Muscle layer of duodenum (tissue), 2 donors: Measurements from ENCODE around the gene CCDC69.
"Not testable (repeated sequence)": the region's sequence is repeated elsewhere in the genome, so short reads cannot be mapped to it uniquely, and the experiment has no call there.

Source experiments
- H3K27ac ChIP-seq: one replicate; pipeline ENCODE4 v1.7.0; 2013; ENCODE audit warnings: mild to moderate bottlenecking, low read length
- H3K27me3 ChIP-seq: one replicate; pipeline ENCODE4 v1.7.0; 2013; ENCODE audit warnings: low read depth, mild to moderate bottlenecking, control low read depth, low read length
- H3K36me3 ChIP-seq, 2 donors: one replicate each; pipeline ENCODE4 v1.7.0; 2013; ENCODE audit warnings: low read length in 2 of 2, control low read depth in 1 of 2, mild to moderate bottlenecking in 1 of 2; ENCODE audit not compliant: insufficient read depth in 2 of 2, control insufficient read depth in 1 of 2
- H3K4me1 ChIP-seq, 2 donors: one replicate each; pipeline ENCODE4 v1.7.0; 2013; ENCODE audit warnings: low read length in 2 of 2, mild to moderate bottlenecking in 2 of 2, control low read depth in 1 of 2, moderate library complexity in 1 of 2; ENCODE audit not compliant: insufficient read depth in 2 of 2, control insufficient read depth in 1 of 2
- H3K4me3 ChIP-seq, 2 donors: one replicate each; pipeline ENCODE4 v1.7.0; 2013; ENCODE audit warnings: low read length in 2 of 2, low read depth in 1 of 2, mild to moderate bottlenecking in 1 of 2
- H3K9me3 ChIP-seq, 2 donors: one replicate each; pipeline ENCODE4 v1.7.0; 2013; ENCODE audit warnings: low read length in 2 of 2, control low read depth in 1 of 2, mild to moderate bottlenecking in 1 of 2; ENCODE audit not compliant: control insufficient read depth in 1 of 2
- donor health status: healthy.

The CCDC69 gene

DNA sequence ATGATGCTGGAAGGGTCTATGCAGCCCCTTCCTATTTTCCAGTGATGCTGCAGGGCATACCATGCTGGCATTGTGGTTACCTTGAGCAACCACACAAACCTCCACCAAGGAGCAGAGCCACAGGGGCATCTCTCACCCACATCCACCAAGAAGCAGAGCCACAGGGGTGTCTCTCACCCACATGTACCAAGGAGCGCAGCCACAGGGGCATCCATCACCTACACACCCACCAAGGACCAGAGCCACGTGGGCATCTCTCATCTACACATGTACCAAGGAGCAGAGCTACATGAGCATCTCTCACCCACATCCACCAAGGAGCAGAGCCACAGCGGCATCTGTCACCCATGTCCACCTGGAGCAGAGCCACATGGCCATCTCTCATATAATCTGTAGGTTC is 20.3 kb upstream of the CCDC69 start:
- no peak overlapping the region for H3K27ac ChIP-seq
- H3K4me1 ChIP-seq = peaks cover 0 to 5% of the 10 kb centered on the region in 2 donors
- no peak overlapping the region for H3K4me3 ChIP-seq
- H3K9me3 ChIP-seq = no peaks in the 10 kb centered on the region
- no peaks in the 10 kb centered on the region for H3K36me3 ChIP-seq
- no peaks in the 10 kb centered on the region for H3K27me3 ChIP-seq

DNA sequence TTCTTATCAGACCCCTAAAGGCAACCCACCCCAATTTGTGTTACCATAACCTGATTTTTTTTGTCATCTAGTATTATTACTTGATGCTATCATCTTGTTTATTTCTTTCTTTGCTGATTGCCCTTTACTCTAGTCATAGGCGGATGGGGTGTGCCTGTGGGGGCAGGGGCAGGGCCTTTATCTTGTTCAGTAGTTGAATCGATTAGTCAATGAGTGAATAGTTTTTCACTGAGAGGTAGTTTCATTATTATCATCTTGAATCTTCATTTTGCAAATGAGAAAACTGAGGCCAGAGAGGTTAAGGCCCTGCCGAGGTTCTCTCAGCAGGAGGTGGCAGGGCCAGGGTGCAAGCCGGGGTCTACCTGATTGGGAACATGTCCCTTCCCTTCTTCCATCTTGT is 19.7 kb upstream of the CCDC69 start:
- no peak overlapping the region for H3K27ac ChIP-seq
- no peak overlapping the region for H3K4me3 ChIP-seq
- no peaks in the 10 kb centered on the region for H3K9me3 ChIP-seq
- H3K4me1 ChIP-seq = peaks cover 0 to 6% of the 10 kb centered on the region in 2 donors
- no peaks in the 10 kb centered on the region for H3K27me3 ChIP-seq
- no peaks in the 10 kb centered on the region for H3K36me3 ChIP-seq

DNA sequence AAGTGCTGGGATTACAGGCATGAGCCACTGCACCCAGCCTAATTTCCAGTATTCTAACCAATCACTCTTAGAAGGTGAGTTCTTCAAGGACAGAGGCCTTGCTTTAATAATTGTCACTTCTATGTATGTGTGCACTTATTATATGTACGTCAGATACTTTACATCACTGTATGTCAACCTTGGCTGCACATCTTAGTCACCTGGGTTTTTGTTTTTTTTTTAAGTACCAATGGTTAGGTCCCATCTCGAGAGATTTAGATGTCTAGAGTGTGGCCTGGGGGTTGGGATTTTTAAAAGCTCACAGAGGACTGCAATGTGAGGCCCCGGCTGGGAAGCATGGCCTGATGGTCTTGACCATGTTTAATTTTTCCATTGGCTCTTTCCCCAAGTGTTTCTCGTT is 19.2 kb upstream of the CCDC69 start:
- H3K9me3 ChIP-seq = no peaks in the 10 kb centered on the region
- H3K4me1 ChIP-seq = peaks cover 0 to 8% of the 10 kb centered on the region in 2 donors
- H3K27me3 ChIP-seq = no peaks in the 10 kb centered on the region

DNA sequence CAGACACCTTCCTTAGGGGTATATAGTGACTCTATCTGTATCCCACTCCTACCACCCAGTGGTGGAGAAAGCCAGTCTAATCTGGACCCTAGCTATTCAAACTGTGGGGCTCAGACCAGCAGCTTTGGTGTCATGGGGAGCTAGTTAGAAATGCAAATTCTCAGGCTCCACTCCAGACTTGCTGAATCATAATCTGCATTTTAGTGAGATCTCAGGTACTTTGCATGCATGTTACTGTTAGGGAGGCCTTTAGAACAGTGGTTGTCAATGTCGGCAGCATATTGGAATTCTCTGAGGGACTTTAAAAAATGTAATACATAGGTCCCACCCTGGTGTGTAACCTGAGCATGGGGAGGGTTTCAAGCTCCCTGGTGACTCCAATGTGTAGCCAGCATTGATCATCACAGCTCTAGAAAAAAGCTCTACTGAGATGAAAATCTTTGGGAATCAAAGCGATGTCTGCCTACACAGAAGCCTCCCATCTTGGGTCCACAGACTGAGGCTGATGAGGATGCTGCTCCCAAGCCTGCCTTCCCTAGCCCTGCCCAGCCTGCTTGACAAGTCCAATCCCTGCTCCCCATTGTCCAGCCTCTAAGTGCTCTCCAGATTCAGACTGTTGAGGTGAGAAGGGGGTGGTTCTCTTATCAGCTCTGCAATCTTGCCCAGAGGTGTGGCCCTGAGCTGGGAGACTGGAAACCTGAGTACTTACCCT is 17.2 kb upstream of the CCDC69 start:
- Histone ChIP-seq H3K27me3 (no peaks in the 10 kb centered on the region), H3K9me3 (no peaks in the 10 kb centered on the region), H3K4me3 (no peak overlapping the region), H3K4me1 (peaks cover 0 to 11% of the 10 kb centered on the region in 2 donors), H3K36me3 (no peaks in the 10 kb centered on the region), H3K27ac (no peak overlapping the region)

More for the DNA sequence above, 19.2 kb upstream of the CCDC69 start:
- H3K4me3 ChIP-seq = no peak overlapping the region
- no peaks in the 10 kb centered on the region for H3K36me3 ChIP-seq
- no peak overlapping the region for H3K27ac ChIP-seq

DNA sequence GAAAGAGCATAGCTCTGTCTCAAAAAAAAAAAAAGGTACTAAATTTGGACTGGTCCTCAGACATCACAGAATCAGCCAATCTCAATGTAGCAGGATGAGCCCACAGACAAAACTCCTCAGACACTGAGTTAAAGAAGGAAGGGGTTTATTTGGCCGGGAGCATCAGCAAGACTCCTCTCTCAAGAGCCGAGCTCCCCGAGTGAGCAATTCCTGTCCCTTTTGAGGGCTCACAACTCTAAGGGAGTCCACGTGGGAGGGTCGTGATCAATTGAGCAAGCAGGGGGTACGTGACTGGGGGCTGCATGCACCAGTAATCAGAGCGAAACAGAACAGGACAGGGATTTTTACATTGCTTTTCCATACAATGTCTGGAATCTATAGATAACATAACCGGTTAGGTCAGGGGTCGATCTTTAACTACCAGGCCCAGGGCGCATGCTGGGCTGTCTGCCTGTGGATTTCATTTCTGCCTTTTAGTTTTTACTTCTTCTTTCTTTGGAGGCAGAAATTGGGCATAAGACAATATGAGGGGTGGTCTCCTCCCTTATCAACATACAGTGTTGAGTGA is 16.5 kb upstream of the CCDC69 start:
- not testable (repeated sequence) for H3K36me3 ChIP-seq, H3K9me3 ChIP-seq, H3K27me3 ChIP-seq, H3K4me3 ChIP-seq, H3K27ac ChIP-seq
- H3K4me1 ChIP-seq = peaks cover 0 to 14% of the 10 kb centered on the region in 2 donors

DNA sequence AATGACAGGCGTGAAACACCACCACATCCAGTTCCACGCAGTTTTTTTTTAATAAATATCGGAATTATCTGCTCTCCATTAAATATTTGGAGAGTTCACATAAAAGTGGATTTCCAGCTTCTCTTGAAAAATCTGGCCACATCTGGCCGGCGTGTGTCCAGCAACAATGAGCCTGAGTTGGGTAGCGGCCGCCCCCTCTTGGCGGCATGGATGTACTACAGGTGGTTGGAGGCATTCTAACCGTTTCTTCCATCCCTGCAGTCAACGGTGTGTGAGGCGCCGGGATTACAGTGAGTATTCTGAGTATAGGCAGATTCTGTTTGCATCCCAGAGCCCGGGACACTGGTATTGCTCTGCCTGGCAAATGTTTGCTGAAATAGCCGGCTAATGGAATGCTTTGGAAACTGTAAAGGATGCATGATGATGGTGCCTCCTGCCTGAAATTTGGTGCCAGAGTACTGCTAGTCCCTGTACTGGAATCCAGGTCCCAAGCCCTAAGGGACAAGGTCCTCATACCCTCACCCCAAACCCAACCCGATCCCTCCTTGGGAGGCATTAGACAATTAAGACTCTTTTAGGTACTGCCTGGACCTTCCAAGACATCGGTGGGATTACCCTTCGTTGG is 15.5 kb upstream of the CCDC69 start:
- H3K27me3 ChIP-seq = no peaks in the 10 kb centered on the region
- peak overlapping the region in 1 of 2 donors; percentile 57 for H3K4me3 ChIP-seq
- H3K9me3 ChIP-seq = no peaks in the 10 kb centered on the region
- H3K27ac ChIP-seq = no peak overlapping the region
- H3K4me1 ChIP-seq = peaks cover 3 to 24% of the 10 kb centered on the region in 2 donors
- H3K36me3 ChIP-seq = no peaks in the 10 kb centered on the region

DNA sequence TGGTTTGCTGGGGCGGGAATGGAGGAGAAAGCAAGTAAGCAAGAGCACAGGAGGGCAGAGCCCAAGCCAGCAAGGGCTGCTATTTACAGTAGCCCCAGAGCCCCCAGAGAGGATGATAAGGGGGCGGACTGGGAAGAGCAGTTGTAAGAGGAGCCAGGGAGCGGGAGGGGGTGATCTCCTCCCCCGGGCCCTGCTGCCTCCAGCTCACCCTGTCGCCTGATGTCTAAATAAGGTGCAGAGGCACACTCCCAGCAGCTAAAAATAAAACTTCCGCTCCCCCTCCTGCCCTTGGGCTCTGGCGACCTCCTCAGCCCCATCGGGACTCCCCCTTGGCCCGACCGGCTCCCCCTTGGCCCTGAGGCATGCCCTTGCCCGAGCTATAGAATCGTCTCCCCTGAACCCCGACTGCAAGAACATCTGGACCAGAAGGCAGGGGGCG is 14.4 kb upstream of the CCDC69 start:
- H3K36me3 ChIP-seq = no peaks in the 10 kb centered on the region
- no peaks in the 10 kb centered on the region for H3K9me3 ChIP-seq
- H3K27me3 ChIP-seq = no peaks in the 10 kb centered on the region
- H3K4me1 ChIP-seq = peaks cover 6 to 27% of the 10 kb centered on the region in 2 donors
- H3K27ac ChIP-seq = peak overlapping the region; percentile 37
- H3K4me3 ChIP-seq = peak overlapping the region; percentile 23 to 57

DNA sequence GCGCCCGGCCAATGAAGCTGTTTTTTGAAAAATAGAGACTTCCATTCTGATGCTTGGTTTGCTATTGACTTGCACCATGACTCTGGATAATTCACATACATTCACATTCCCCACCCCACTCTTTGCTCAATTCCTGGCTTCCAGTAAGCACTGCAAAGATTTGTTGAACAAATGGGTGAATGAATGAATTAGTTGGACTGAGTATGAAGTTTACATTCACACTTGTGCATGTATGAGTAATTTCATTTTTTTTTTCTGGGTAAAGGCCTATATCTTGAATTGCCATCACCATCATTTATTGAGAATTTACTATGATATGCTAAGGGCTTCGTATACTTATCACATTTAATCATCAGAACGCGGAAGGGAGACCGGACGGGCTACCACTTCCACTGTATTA is 13.8 kb upstream of the CCDC69 start:
- no peaks in the 10 kb centered on the region for H3K9me3 ChIP-seq
- peaks cover 6 to 27% of the 10 kb centered on the region in 2 donors for H3K4me1 ChIP-seq
- H3K27ac ChIP-seq = peak overlapping the region; percentile 37
- H3K4me3 ChIP-seq = peak overlapping the region in 1 of 2 donors; percentile 57
- no peaks in the 10 kb centered on the region for H3K36me3 ChIP-seq
- no peaks in the 10 kb centered on the region for H3K27me3 ChIP-seq

DNA sequence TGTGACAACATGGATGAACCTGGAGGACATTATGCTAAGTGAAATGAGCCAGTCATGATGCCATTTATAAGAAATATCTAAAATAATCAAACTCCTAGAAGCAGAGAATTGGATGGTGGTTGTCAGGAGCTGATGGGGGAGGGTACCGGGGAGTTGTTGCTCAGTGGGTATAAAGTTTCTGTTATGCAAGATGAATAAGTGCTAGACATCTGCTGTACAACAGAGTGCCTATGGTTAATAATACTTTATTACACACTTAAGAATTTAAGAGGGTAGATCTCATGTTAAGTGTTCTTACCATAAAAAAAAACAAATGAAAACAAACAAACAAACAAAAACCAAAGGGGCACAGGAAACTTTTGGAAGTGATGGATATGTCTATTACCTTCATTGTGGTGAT is 13.0 kb upstream of the CCDC69 start:
- Histone ChIP-seq H3K36me3 (no peaks in the 10 kb centered on the region), H3K27ac (no peak overlapping the region)

DNA sequence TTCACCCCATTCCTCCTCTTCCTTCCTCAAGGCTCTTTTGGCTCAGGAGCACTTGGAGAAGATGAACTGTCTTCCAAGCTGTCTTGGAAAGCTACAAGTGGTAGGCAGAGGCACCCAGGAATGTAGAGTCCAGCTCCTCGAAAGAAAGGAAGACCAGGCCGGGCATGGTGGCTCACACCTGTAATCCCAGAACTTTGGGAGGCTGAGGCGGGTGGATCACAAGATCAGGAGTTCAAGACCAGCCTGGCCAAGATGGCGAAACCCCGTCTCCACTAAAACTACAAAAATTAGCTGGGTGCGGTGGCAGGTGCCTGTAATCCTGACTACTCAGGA is 11.3 kb upstream of the CCDC69 start:
- Histone ChIP-seq H3K4me1 (peaks cover 6 to 27% of the 10 kb centered on the region in 2 donors), H3K4me3 (peak overlapping the region in 1 of 2 donors; percentile 37), H3K27ac (peak overlapping the region; percentile 58)
- H3K9me3 ChIP-seq, H3K36me3 ChIP-seq, H3K27me3 ChIP-seq: not testable (repeated sequence)

More for the DNA sequence above, 13.0 kb upstream of the CCDC69 start:
- no peaks in the 10 kb centered on the region for H3K9me3 ChIP-seq
- H3K4me3 ChIP-seq = no peak overlapping the region
- H3K4me1 ChIP-seq = peaks cover 6 to 27% of the 10 kb centered on the region in 2 donors
- no peaks in the 10 kb centered on the region for H3K27me3 ChIP-seq

DNA sequence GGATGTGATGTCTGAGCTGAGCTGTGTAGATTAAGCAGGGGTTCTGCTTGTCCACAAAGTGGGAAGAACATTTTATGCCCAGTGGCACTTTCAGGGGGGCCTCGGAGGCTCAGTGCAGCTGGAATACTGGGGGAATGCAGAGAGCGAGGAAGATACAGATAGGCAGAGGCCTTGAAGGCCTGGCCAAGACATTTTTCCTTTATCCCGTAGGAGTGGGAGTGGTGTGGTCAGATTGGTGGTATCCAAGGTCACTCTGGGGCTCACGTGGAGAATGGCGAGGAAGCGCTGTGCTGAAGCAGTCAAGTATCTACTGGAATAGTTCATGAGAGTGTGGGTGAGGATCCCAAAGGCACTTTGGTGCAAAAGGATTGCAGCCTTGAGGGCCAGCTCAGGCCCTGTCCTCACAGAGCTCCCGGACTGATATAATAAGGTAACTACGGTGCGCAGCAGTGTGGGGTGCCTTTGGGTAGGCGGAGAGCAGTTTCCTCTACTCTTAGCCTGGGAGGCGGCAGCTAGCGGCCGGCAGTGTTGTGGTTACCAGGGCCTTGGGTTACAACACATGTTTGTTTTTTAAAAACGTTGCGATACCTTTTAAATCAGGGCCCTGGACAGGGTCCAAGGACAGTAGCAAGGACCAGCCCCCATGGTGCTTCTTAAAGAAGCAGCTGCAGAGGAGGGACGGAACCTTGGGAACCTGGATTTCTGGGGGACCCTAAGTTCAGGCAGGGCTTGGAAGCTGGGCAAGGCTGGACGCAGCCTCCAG is 10.8 kb upstream of the CCDC69 start:
- H3K36me3 ChIP-seq = no peaks in the 10 kb centered on the region
- H3K4me1 ChIP-seq = peaks cover 6 to 26% of the 10 kb centered on the region in 2 donors
- H3K4me3 ChIP-seq = peak overlapping the region in 1 of 2 donors; percentile 37
- no peaks in the 10 kb centered on the region for H3K9me3 ChIP-seq
- H3K27ac ChIP-seq = peak overlapping the region; percentile 58
- H3K27me3 ChIP-seq = no peaks in the 10 kb centered on the region
